GM12878 (cell line): ENCODE results near the gene TSHZ3.

ENCODE experiments used
- POLR2AphosphoS5 ChIP-seq: IDR thresholded peaks from 2 replicates; pipeline ENCODE4 v1.6.1; 2011; ENCODE audit warnings: mild to moderate bottlenecking, low read length, inconsistent platforms
- RAD21 ChIP-seq: IDR thresholded peaks from 2 replicates; pipeline ENCODE4 v1.6.1; 2011; ENCODE audit warnings: mild to moderate bottlenecking, low read depth, low read length, moderate library complexity; ENCODE audit not compliant: insufficient read depth

DNA sequence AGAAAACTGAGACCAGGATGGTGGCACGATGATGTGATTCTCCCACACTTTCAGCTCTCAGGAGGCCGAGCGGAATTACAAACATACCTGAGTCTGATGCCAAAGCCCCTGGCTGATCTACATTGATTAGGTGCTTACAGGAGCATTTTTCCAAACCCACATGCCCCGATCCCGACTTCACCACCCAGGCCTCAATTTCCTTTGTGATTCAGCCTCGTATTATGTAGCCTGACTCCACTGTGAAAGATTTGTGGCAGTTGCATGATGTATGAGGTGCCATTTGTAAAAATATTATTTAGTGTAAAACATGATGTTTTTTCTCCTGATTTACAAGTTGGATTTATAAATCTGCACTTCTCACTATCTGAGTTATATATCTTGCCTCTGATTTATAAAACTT, 118.0 kb downstream of the TSHZ3 start:
- no peak for TF ChIP-seq POLR2AphosphoS5
- no peak for TF ChIP-seq RAD21
